ENCODE results near the gene FXYD5.

Gene FXYD5

GRCh38 chr19:35216016-35216832 is 61.7 kb downstream of the FXYD5 start:
- no peak for DNase-seq (ENCODE audit: low spot score)

GRCh38 chr19:35216833-35217648 is 62.5 kb downstream of the FXYD5 start:
- no peak for DNase-seq (ENCODE audit: low spot score)

GRCh38 chr19:35217649-35217990 is 63.1 kb downstream of the FXYD5 start:
- no peak for DNase-seq (ENCODE audit: low spot score)

DNA sequence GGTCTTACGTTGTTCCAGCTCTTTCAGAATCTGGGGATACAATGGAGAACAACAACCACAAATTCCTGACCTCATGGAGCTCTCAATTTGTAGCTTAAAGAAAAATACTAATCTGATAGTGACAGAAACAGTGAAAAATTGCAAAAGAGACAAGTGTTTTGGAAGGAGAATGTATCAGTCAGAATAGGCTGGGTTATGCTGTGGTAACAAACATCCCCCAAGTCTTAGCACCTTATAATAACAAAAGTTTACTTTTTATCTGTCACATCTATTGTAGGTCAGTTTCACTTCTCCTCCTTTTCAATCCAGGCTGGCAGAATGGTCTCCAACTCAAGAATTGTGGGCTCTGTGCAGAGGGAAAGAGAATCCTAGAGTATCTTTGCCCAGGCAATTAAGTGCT is 64.5 kb downstream of the FXYD5 start:
- DNase-seq (ENCODE audit: low spot score): no peak
